Activated CD8-positive, alpha-beta T cell treated with anti-CD3 and anti-CD28 coated beads, Interleukin-2, amount 10 ng/mL, durations not matched to agents 7 days and 5 days (primary cell): Measurements from ENCODE around the gene NEGR1. TPM values are rescaled to one million over a fixed set of nuclear protein-coding genes. Genes with fewer than 3 reads are reported as not detected.

Source experiments
- ATAC-seq: fragments of 150-1000 bp; cut with Tn5 transposase; one replicate; pipeline ENCODE4 v1.10.0; 2021; ENCODE audit warnings: moderate library complexity
- CTCF ChIA-PET: fragments of 350-600 bp; sonication (Branson Sonifier 250); formaldehyde crosslinking; loops from one replicate; lab custom pipeline; 2021; ENCODE audit warnings: antibody characterized with exemption; lab: Charles Lee
- POLR2A ChIA-PET: fragments of 350-600 bp; sonication (Branson Sonifier 250); formaldehyde crosslinking; loops from one replicate; lab custom pipeline; 2021; ENCODE audit warnings: antibody characterized with exemption; lab: Charles Lee
- DNase-seq: peaks from one replicate; pipeline ENCODE4 v3.0.0-alpha.2; 2020
- H3K27ac Mint-ChIP-seq: one replicate; pipeline ENCODE4 v1.8.0; 2021; ENCODE audit warnings: mild to moderate bottlenecking, mixed read lengths
- H3K27me3 Mint-ChIP-seq: one replicate; pipeline ENCODE4 v1.8.0; 2021; ENCODE audit warnings: low read depth, mixed read lengths
- H3K36me3 Mint-ChIP-seq: one replicate; pipeline ENCODE4 v1.8.0; 2021; ENCODE audit warnings: low read depth, mixed read lengths
- H3K4me1 Mint-ChIP-seq: one replicate; pipeline ENCODE4 v1.8.0; 2021; ENCODE audit warnings: low read depth, mixed read lengths
- H3K4me3 Mint-ChIP-seq: one replicate; pipeline ENCODE4 v1.8.0; 2021; ENCODE audit warnings: mild to moderate bottlenecking, mixed read lengths
- H3K9me3 Mint-ChIP-seq: one replicate; pipeline ENCODE4 v1.8.0; 2022; ENCODE audit warnings: mixed read lengths; ENCODE audit not compliant: insufficient read depth
- total RNA-seq, 2 experiments: library from RNA; stranded (reverse); gene quantifications; one replicate each; pipeline ENCODE4 v1.2.3, GENCODE V29; 2021

Gene NEGR1
- total RNA-seq, 2 experiments from 2014 or later, result not detected

GRCh38 chr1:71956613-71957285, 325.6 kb downstream of the NEGR1 start:
- Mint-ChIP-seq H3K9me3 (no peaks in the 10 kb centered on the region), H3K27ac (no peak overlapping the region), H3K4me3 (no peak overlapping the region), H3K36me3 (no peaks in the 10 kb centered on the region), H3K4me1 (no peaks in the 10 kb centered on the region), H3K27me3 (no peaks in the 10 kb centered on the region)
- CTCF ChIA-PET, result no interaction called here
- DNase-seq (no peak), ATAC-seq (no peak)
- POLR2A ChIA-PET, result no interaction called here

GRCh38 chr1:71950579-71950978, 331.8 kb downstream of the NEGR1 start:
- no peaks in the 10 kb centered on the region for H3K9me3 Mint-ChIP-seq
- no peak for ATAC-seq
- no peak for DNase-seq
- no peaks in the 10 kb centered on the region for H3K36me3 Mint-ChIP-seq
- H3K4me3 Mint-ChIP-seq, result no peak overlapping the region
- ChIA-PET POLR2A (no interaction called here), CTCF (no interaction called here)
- no peaks in the 10 kb centered on the region for H3K4me1 Mint-ChIP-seq
- H3K27ac Mint-ChIP-seq, result no peak overlapping the region
- H3K27me3 Mint-ChIP-seq, result no peaks in the 10 kb centered on the region

DNA sequence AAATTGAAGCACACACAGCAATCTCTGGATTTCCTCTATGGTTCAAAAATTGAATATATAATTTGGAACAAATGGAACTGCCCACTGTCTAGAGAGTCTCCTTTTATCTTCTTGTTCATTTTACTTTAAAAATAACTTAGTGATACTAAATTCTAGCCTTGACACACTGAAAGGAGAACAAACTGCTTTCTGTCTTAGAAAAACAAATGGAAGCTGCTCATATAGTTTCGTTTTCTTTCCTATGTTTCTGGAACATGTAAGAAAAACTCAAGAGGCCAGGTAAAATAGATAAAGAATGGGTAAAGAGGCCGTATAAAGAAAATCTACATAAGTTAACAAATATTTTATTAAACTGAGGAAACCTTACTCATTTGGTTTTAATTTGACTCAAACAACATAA, 332.7 kb downstream of the NEGR1 start:
- H3K27ac Mint-ChIP-seq, result no peak overlapping the region
- H3K9me3 Mint-ChIP-seq, result no peaks in the 10 kb centered on the region
- no peak for DNase-seq
- CTCF ChIA-PET, result no interaction called here
- no peak for ATAC-seq
- POLR2A ChIA-PET, result no interaction called here
- no peaks in the 10 kb centered on the region for H3K36me3 Mint-ChIP-seq
- H3K4me3 Mint-ChIP-seq, result no peak overlapping the region
- no peaks in the 10 kb centered on the region for H3K27me3 Mint-ChIP-seq
- no peaks in the 10 kb centered on the region for H3K4me1 Mint-ChIP-seq

- H3K4me1 Mint-ChIP-seq, result no peaks in the 10 kb centered on the region
- CTCF ChIA-PET, result no interaction called here
- POLR2A ChIA-PET, result no interaction called here
- no peak overlapping the region for H3K27ac Mint-ChIP-seq
- H3K4me3 Mint-ChIP-seq, result no peak overlapping the region
- H3K27me3 Mint-ChIP-seq, result no peaks in the 10 kb centered on the region
- no peaks in the 10 kb centered on the region for H3K9me3 Mint-ChIP-seq
- H3K36me3 Mint-ChIP-seq, result no peaks in the 10 kb centered on the region
- DNase-seq, result no peak
- ATAC-seq, result no peak
Observed at GRCh38 chr1:71948561-71948960, 333.8 kb downstream of the NEGR1 start.

GRCh38 chr1:71944006-71944405, 338.3 kb downstream of the NEGR1 start:
- ChIA-PET CTCF (no interaction called here), POLR2A (no interaction called here)
- Mint-ChIP-seq H3K4me1 (no peaks in the 10 kb centered on the region), H3K36me3 (no peaks in the 10 kb centered on the region), H3K9me3 (no peaks in the 10 kb centered on the region), H3K4me3 (no peak overlapping the region), H3K27me3 (no peaks in the 10 kb centered on the region), H3K27ac (no peak overlapping the region)
- DNase-seq (no peak), ATAC-seq (no peak)

GRCh38 chr1:71940261-71940660, 342.1 kb downstream of the NEGR1 start:
- no peak for DNase-seq
- CTCF ChIA-PET, result no interaction called here
- Mint-ChIP-seq H3K27ac (no peak overlapping the region), H3K36me3 (no peaks in the 10 kb centered on the region), H3K27me3 (no peaks in the 10 kb centered on the region), H3K9me3 (no peaks in the 10 kb centered on the region), H3K4me1 (no peaks in the 10 kb centered on the region), H3K4me3 (no peak overlapping the region)
- ATAC-seq, result no peak
- POLR2A ChIA-PET, result no interaction called here

GRCh38 chr1:71930511-71930910, 351.8 kb downstream of the NEGR1 start:
- Mint-ChIP-seq H3K27me3 (no peaks in the 10 kb centered on the region), H3K9me3 (no peaks in the 10 kb centered on the region), H3K4me3 (no peak overlapping the region), H3K36me3 (no peaks in the 10 kb centered on the region), H3K27ac (no peak overlapping the region), H3K4me1 (no peaks in the 10 kb centered on the region)
- no peak for DNase-seq
- CTCF ChIA-PET, result no interaction called here
- no peak for ATAC-seq
- POLR2A ChIA-PET, result no interaction called here

DNA sequence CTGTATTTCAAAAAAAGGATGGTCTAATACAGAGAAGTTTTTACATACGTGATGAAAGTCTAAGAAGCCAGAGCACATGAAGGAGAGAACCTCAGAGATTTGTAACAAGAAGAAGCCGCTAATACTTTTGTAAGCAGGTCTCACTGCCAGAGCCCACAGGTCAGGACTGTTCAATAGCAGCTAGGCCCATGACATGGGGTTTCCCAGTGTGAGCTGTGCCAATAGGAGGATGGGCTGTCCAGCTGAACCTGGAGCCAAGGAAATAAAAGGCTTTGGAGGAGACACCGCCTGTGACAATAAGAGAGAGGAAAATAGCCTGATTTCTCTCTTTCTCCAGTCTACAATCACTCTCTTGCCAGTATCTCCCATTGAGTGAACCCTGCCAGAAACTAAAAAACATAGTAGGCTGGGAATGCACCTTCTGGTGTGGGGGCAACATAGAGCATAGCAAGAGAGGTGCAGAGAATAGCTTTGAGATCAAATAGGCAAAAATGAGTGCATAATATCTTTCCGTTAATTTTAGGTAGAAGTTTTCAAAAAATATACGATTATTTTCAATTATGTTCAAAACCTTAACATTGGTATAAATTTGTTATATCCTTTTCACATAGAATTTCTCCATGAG, 360.3 kb downstream of the NEGR1 start:
- Mint-ChIP-seq H3K27me3 (no peaks in the 10 kb centered on the region), H3K9me3 (no peaks in the 10 kb centered on the region), H3K4me1 (no peaks in the 10 kb centered on the region), H3K27ac (no peak overlapping the region), H3K36me3 (no peaks in the 10 kb centered on the region), H3K4me3 (no peak overlapping the region)
- POLR2A ChIA-PET, result no interaction called here
- ATAC-seq, result no peak
- DNase-seq, result no peak
- CTCF ChIA-PET, result no interaction called here

GRCh38 chr1:71921204-71921603, 361.1 kb downstream of the NEGR1 start:
- Mint-ChIP-seq H3K27me3 (no peaks in the 10 kb centered on the region), H3K27ac (no peak overlapping the region), H3K4me1 (no peaks in the 10 kb centered on the region), H3K36me3 (no peaks in the 10 kb centered on the region), H3K9me3 (no peaks in the 10 kb centered on the region), H3K4me3 (no peak overlapping the region)
- DNase-seq, result no peak
- CTCF ChIA-PET, result no interaction called here
- POLR2A ChIA-PET, result no interaction called here
- no peak for ATAC-seq

DNA sequence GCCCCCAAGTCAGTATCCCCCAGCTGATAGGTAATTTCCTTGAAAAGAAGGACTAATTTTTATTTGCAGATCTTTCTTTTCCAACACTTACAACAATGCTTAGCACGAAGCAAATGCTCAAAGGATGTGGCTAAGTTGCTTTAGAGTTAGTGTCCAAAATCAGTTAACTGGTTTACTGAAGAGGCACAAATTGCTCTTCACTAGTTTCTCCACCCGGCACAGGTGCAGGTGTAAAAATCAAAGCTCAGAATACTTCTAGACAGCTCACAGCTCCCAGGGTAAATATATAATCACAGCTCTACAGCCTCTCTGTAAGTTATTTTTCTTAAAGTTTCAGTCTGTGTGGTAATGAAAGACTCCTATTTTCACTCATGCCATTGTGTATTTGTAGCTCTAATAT, 361.8 kb downstream of the NEGR1 start:
- H3K27ac Mint-ChIP-seq, result no peak overlapping the region
- no peak overlapping the region for H3K4me3 Mint-ChIP-seq
- H3K4me1 Mint-ChIP-seq, result no peaks in the 10 kb centered on the region
- CTCF ChIA-PET, result no interaction called here
- H3K27me3 Mint-ChIP-seq, result no peaks in the 10 kb centered on the region
- POLR2A ChIA-PET, result no interaction called here
- H3K9me3 Mint-ChIP-seq, result no peaks in the 10 kb centered on the region
- DNase-seq (no peak), ATAC-seq (no peak)
- H3K36me3 Mint-ChIP-seq, result no peaks in the 10 kb centered on the region

- Mint-ChIP-seq H3K9me3 (no peaks in the 10 kb centered on the region), H3K27me3 (no peaks in the 10 kb centered on the region), H3K27ac (no peak overlapping the region), H3K4me1 (no peaks in the 10 kb centered on the region), H3K4me3 (no peak overlapping the region), H3K36me3 (no peaks in the 10 kb centered on the region)
- DNase-seq, result no peak
- ChIA-PET CTCF (no interaction called here), POLR2A (no interaction called here)
- no peak for ATAC-seq
Observed at GRCh38 chr1:71919811-71920509, 362.4 kb downstream of the NEGR1 start.

- Mint-ChIP-seq H3K4me3 (no peak overlapping the region), H3K27me3 (no peaks in the 10 kb centered on the region), H3K9me3 (no peaks in the 10 kb centered on the region), H3K27ac (no peak overlapping the region), H3K4me1 (no peaks in the 10 kb centered on the region), H3K36me3 (no peaks in the 10 kb centered on the region)
- DNase-seq (no peak), ATAC-seq (no peak)
- ChIA-PET POLR2A (no interaction called here), CTCF (no interaction called here)
Observed at GRCh38 chr1:71918630-71919029, 363.7 kb downstream of the NEGR1 start.
